ENCODE data around the gene EDAR. TPM values are rescaled to one million over a fixed set of nuclear protein-coding genes. Genes with fewer than 3 reads are reported as not detected.

Gene EDAR
- total RNA-seq, 1 experiment from 2014 or later: 0.15 TPM

- Histone ChIP-seq H3K79me2 (ENCODE audit: insufficient read depth, low read length) (no peaks in the 10 kb centered on the region), H3K36me3 (ENCODE audit: control insufficient read depth in 1 of 2, insufficient read depth in 2 of 2, low read length in 2 of 2) (no peaks in the 10 kb centered on the region), H3K9ac (ENCODE audit: low read length) (no peak overlapping the region), H3K27me3 (ENCODE audit: insufficient read depth, low read length) (no peaks in the 10 kb centered on the region), H3K4me2 (ENCODE audit: low read length) (no peak overlapping the region), H4K20me1 (ENCODE audit: insufficient read depth) (no peaks in the 10 kb centered on the region), H3K27ac (ENCODE audit: low read depth, low read length) (no peak overlapping the region), H3K9me2 (ENCODE audit: insufficient read depth) (no peaks in the 10 kb centered on the region), H2AFZ (ENCODE audit: low read depth, low read length, poor library complexity, severe bottlenecking) (no peak overlapping the region), H3K4me1 (ENCODE audit: control insufficient read depth in 1 of 2, insufficient read depth in 2 of 2, low read length in 2 of 2) (no peaks in the 10 kb centered on the region), H3K9me3 (ENCODE audit: control insufficient read depth in 1 of 2, insufficient read depth in 1 of 2, low read depth in 1 of 2, low read length in 2 of 2) (no peaks in the 10 kb centered on the region), H3K4me3 (replicated peaks in 1 of 2; ENCODE audit: low read depth in 1 of 2, low read length in 2 of 2) (no peak overlapping the region)
- POLR2A ChIA-PET: no interaction called here
- CTCF ChIA-PET: no interaction called here
- RAD21 ChIA-PET (ENCODE audit: low non-redundant PET in 1 of 2, low total read pairs in 2 of 2, uncharacterized antibody in 2 of 2, unreplicated experiment in 2 of 2): no interaction called here
- DNase-seq (ENCODE audit: low read depth, low spot score) (no peak), ATAC-seq (no peak)
- no peak for TF ChIP-seq ATF3 (IDR thresholded peaks at IDR 0.05)
- no peak for TF ChIP-seq EZH2 (IDR thresholded peaks at IDR 0.05)
- TF ChIP-seq ELF1 (IDR thresholded peaks at IDR 0.05; ENCODE audit: borderline replicate concordance, low read depth): no peak
- TF ChIP-seq MAX (IDR thresholded peaks at IDR 0.05): no peak
- no peak for TF ChIP-seq SP1 (IDR thresholded peaks at IDR 0.05; ENCODE audit: low read depth)
- no peak for TF ChIP-seq ZNF274 (IDR thresholded peaks at IDR 0.05; ENCODE audit: low read depth, low read length)
- no peak for TF ChIP-seq EGR1 (IDR thresholded peaks at IDR 0.05; ENCODE audit: low read depth)
- TF ChIP-seq YY1 (IDR thresholded peaks at IDR 0.05; ENCODE audit: extremely low read depth, insufficient replicate concordance, low read depth, low read length): no peak
- no peak for TF ChIP-seq CBX3 (IDR thresholded peaks at IDR 0.05; ENCODE audit: low read depth)
- TF ChIP-seq CTCF (IDR thresholded peaks at IDR 0.05 in 2 of 3, conservative IDR thresholded peaks at IDR 0.05 in 1 of 3; ENCODE audit: borderline replicate concordance in 1 of 3, insufficient read depth in 1 of 3, low read depth in 2 of 3, low read length in 2 of 3): no peak
- no peak for TF ChIP-seq TCF7L2 (IDR thresholded peaks at IDR 0.05; ENCODE audit: borderline replicate concordance, extremely low read depth, insufficient read depth, insufficient read length)
- no peak for TF ChIP-seq EZH2phosphoT487 (IDR thresholded peaks at IDR 0.05; ENCODE audit: borderline replicate concordance)
- TF ChIP-seq SIN3A (IDR thresholded peaks at IDR 0.05; ENCODE audit: low read depth): no peak
- TF ChIP-seq FOSL1 (IDR thresholded peaks at IDR 0.05; ENCODE audit: low read depth): no peak
- no peak for TF ChIP-seq ZBTB33 (IDR thresholded peaks at IDR 0.05; ENCODE audit: extremely low read depth, insufficient replicate concordance, low read length)
- no peak for TF ChIP-seq CEBPB (IDR thresholded peaks at IDR 0.05; ENCODE audit: low read depth)
- TF ChIP-seq POLR2A (IDR thresholded peaks at IDR 0.05; ENCODE audit: borderline replicate concordance, extremely low read depth, insufficient read depth, insufficient read length): no peak
- TF ChIP-seq POLR2AphosphoS5 (IDR thresholded peaks at IDR 0.05; ENCODE audit: low read depth, low read length): no peak
- intact Hi-C loops (cut with micrococcal nuclease): no loop called here
- BruUV-seq (replicated peaks): no TSS peak
These were observed 77.6 kb downstream of the EDAR start for GRCh38 chr2:108911401-108911800.
